HG03066 (cell line): Measurements from ENCODE around the gene MS4A18.

ENCODE experiments used
- ATAC-seq: cut with Tn5 transposase; IDR thresholded peaks from one replicate; pipeline ENCODE4 v1.9.1; 2021; ENCODE audit warnings: low read depth; ENCODE audit not compliant: unreplicated experiment

Gene MS4A18

DNA sequence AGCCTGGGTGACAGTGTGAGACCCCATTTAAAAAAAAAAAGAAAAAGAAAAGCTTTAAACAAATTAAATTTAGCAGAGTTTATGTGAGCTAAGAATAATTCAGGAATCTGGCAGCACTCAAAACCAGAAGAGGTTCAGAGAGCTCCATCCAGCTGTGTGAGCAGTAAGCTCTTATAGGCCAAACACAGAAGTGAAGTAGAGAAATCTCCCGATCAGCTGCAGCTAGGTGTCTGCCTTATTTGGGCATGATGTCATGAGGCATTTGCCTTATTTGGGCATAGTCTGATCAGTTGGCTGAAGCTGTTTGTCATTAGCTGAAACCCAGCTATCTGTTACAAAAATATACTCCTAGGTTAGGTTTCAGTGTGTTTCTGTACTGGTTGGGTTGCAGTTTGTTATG, 40.4 kb downstream of the MS4A18 start:
- peak; percentile 44 for ATAC-seq

GRCh38 chr11:60765355-60765754, 40.8 kb downstream of the MS4A18 start:
- no peak for ATAC-seq

DNA sequence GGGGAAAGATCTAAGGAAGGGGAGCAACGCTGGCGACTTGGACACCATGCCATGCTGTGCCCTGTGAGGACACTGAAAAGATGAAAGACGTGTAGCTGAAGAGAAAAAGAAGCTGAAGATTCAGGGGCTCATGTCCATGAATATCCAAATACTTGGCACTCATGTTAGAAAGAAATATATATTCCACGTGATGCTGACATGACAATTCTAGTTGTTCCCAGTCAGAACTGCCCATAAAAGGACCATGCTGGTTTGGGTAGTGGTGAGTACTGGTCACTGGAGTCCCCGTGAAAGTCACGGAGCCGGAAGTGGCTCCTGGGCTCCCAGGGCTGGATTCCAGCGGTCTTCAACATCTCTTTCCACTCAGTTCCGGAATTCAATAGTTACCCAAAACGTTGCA, 42.0 kb downstream of the MS4A18 start:
- no peak for ATAC-seq

GRCh38 chr11:60767388-60767811, 42.9 kb downstream of the MS4A18 start:
- ATAC-seq: no peak

DNA sequence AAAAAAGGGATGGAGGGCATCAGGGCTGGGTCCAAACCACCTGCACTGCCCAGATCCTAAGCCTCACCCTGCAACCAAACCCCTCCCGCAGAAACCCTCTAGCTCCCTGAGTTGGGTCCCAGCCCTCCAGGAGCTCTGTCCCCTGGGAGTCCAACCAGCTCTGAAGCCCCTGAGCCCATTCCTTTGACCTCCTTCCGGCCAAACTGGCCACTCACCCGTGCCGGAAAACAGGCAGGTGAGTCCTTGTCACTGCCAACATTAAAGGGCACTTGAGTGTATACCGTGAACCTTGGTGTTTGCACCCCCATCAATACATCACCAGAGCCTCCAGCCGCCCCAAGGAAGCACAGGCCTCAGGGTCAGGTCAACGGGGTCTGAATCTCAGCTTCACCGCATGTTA, 43.7 kb downstream of the MS4A18 start:
- no peak for ATAC-seq

GRCh38 chr11:60769273-60769672, 44.8 kb downstream of the MS4A18 start:
- no peak for ATAC-seq

DNA sequence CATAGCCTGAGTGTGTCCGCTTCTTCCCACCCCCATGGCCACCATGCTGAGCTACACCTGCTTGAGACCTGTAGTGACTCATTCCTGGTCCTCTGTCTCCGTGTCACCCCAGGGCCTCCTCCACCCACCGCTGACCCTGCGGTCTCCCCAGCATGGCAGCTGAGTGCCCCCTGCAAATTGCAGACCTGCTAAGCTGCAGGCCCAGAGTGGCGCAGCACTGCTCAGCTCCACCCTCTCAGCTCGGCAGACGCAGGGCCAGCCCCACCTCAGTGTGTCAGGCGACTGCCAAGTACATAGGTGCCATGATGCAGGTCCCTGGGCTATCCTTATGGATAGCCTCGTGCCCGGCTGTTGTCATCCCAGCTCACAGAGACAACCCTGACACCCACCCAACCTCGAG, 45.3 kb downstream of the MS4A18 start:
- ATAC-seq: no peak

GRCh38 chr11:60771146-60771545, 46.6 kb downstream of the MS4A18 start:
- no peak for ATAC-seq

DNA sequence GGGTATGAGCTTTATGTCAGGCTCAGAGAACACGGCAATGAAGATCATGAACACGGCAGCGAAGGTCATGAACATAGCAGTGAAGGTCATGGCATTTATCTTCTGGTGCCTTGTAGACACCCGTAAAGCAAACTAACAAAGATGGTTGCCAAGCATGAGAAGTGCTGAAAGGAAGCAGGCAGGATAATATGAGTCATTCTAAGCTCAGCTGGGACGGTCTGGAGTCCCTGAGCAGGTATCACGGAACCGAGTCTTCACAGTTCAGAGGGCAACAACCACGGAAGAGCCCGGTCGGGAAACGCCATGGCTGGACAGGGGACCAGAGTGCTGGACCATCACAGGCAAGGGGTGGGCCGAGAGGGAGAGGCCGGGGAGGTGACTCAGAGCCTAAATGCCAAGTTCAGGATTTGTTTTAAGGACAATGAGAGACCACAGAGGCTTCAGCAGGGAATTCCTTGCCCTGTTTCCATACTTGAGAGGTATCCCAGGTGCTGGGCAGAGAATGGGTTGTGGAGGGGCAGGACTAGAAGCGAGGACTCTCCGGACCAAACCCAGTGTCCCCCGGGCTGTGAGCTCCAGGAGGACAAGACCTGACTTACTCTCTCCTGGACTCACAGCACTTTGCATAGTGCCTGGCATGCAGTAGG, 47.5 kb downstream of the MS4A18 start:
- no peak for ATAC-seq

DNA sequence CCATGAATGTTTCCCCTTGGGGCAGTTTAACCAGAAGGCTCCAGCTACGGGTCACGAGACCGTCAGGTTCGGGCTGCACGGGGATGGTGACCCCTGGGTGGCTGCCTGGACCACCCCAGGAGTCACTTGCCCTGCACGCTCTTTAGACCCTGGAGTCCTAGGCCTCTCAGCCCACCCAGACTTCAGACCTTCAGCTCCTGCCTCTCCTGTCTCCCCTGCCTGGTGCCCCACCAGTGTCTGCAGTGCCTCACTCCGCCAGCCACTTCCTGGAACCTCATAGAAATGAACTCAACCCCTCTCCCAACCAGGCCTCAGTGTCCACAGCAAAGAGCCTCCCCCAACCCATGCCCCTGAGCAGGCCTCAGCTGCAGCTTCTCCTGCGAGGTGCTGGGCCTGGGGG, 48.1 kb downstream of the MS4A18 start:
- no peak for ATAC-seq

DNA sequence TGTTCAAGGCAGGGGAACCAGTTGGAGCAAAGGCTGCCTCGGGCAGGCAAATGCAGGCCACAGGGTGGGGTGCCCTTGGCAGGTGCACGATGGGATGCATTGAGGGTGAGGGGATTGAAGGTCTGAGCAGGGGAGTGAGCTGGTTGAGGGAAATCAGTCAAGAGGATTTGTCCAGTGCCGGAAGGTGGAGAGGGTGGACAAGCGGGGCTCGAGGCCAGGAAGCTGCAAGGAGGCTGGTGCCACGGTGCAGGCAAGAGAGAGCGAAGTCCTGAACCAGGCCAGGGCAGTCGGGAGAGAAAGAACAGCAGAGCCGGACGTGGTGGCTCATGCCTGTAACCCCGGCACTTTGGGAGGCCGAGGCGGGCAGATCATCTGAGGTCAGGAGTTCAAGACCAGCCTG, 50.2 kb downstream of the MS4A18 start:
- no peak for ATAC-seq

DNA sequence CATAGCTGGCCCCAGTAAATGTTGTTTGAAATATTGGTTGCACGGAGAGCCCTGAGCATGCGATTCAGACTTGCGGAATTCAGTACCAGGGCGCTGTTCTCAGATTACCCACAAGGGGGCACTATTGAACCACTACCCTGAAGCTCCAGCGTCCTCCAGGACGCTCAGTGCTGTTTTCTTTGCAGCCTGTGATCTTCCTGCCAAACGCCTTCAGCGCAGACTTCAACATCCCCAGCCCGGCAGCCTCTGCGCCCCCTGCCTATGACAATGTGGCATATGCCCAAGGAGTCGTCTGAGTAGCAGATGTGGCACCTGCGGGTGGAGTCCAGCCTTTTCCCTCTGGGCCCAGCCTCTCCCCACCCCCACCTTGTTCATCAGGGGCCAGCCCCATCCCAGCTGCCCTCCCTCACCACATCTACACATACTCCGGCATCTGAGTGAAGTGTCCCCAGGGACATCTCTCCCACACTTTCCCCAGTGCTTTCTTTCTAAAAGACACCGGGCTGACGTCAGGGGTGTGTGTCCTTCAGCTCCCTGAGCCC, 51.0 kb downstream of the MS4A18 start:
- peak; percentile 57 for ATAC-seq

- no peak for ATAC-seq
Observed at GRCh38 chr11:60776167-60776566, 51.6 kb downstream of the MS4A18 start.

GRCh38 chr11:60777106-60777505, 52.6 kb downstream of the MS4A18 start:
- ATAC-seq: no peak

DNA sequence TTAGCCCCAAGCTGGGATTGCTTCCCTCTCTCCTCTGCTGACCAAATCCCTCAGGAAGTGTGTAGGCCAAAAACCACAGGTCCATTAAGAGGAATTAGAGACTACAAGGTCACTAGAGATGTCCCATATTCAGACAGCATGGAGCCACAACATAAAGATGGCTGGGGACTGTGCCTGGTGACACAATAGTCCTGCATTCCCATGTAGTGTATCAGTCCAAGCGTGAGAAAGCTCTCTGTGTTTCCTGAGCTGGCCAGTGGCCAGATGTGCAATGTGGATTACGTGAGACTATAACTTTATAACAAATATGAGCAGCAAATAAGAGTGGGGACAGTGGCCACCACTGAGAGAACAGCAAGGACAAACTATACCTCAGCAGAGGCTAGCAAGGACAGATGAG, 53.1 kb downstream of the MS4A18 start:
- ATAC-seq: no peak

GRCh38 chr11:60780065-60780464, 55.5 kb downstream of the MS4A18 start:
- no peak for ATAC-seq

GRCh38 chr11:60780774-60781173, 56.3 kb downstream of the MS4A18 start:
- no peak for ATAC-seq

- ATAC-seq: no peak
Observed at GRCh38 chr11:60781286-60781980, 56.9 kb downstream of the MS4A18 start.

- ATAC-seq: no peak
Observed at GRCh38 chr11:60781981-60782316, 57.4 kb downstream of the MS4A18 start.

- no peak for ATAC-seq
Observed at GRCh38 chr11:60782393-60783140, 58.0 kb downstream of the MS4A18 start.

DNA sequence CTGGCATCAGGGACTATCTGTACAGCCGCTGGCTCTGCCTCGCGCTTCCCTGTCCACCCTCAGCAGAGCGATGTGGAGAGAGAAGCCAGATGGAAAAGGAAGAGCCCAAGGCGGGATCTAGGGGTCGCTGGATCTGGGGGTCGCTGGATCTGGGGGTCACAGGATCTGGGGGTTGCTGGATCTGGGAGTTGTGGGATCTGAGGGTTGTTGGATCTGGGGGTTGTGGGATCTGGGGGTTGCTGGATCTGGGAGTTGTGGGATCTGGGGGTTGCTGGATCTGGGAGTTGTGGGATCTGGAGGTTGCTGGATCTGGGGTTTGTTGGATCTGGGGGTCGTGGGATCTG, 58.6 kb downstream of the MS4A18 start:
- ATAC-seq: no peak

DNA sequence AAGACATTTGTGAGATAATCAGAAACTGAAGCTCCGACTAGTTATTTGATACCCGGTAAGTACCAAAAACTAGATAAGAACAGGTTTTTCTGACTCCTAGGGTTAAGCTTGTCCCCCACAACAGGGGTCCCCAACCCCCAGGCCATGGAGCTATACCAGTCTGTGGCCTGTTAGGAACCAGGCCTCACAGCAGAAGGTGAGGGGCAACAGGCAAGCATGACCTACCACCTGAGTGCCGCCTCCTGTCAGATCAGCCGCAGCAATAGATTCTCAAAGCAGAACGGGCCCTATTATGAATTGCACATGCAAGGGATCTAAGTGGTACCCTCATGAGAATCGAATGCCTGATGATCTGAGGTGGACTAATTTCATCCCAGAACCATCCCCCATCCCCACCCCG, 59.4 kb downstream of the MS4A18 start:
- no peak for ATAC-seq
